Erythroblast (primary cell): ENCODE results near the gene RNASEH2B.

Experiments used
- DNase-seq, 2 experiments: peaks; one replicate each; lab custom pipeline; 2025; lab: John Stamatoyannopoulos, UW
- GATA1 ChIP-seq: IDR thresholded peaks from 2 replicates; pipeline ENCODE4 v1.6.1; 2011; ENCODE audit warnings: low read depth, mild to moderate bottlenecking, control low read depth, low read length, moderate library complexity
- POLR2A ChIP-seq: IDR thresholded peaks from 2 replicates; pipeline ENCODE4 v1.6.1; 2011; ENCODE audit warnings: mild to moderate bottlenecking, low read length

The RNASEH2B gene

GRCh38 chr13:50974268-50974667 is 64.7 kb downstream of the RNASEH2B start:
- no peak for DNase-seq
- TF ChIP-seq POLR2A, result no peak
- TF ChIP-seq GATA1, result no peak

- TF ChIP-seq GATA1 (no peak), POLR2A (no peak)
- DNase-seq, result no peak
Observed at GRCh38 chr13:50979187-50979586, 69.6 kb downstream of the RNASEH2B start.

GRCh38 chr13:50981686-50982085 is 72.1 kb downstream of the RNASEH2B start:
- TF ChIP-seq POLR2A, result no peak
- no peak for TF ChIP-seq GATA1
- DNase-seq, result no peak

- no peak for TF ChIP-seq POLR2A
- TF ChIP-seq GATA1, result no peak
- DNase-seq, result peak; percentile 60 to 75
Observed at GRCh38 chr13:50989476-50989875, 79.9 kb downstream of the RNASEH2B start.

GRCh38 chr13:50990065-50990817 is 80.7 kb downstream of the RNASEH2B start:
- DNase-seq, result peak; percentile 56 to 87
- TF ChIP-seq GATA1, result no peak
- peak; percentile 10 for TF ChIP-seq POLR2A

GRCh38 chr13:50990818-50991506 is 81.4 kb downstream of the RNASEH2B start:
- peak in 1 of 2 experiments; percentile 24 for DNase-seq
- no peak for TF ChIP-seq GATA1
- TF ChIP-seq POLR2A, result no peak

GRCh38 chr13:50991579-50992521 is 82.3 kb downstream of the RNASEH2B start:
- TF ChIP-seq POLR2A, result peak; percentile 32
- no peak for TF ChIP-seq GATA1

GRCh38 chr13:50993371-50993770 is 83.8 kb downstream of the RNASEH2B start:
- TF ChIP-seq GATA1 (no peak), POLR2A (no peak)
- no peak for DNase-seq

More at GRCh38 chr13:50991579-50992521, 82.3 kb downstream of the RNASEH2B start:
- peak; percentile 48 to 72 for DNase-seq

- no peak for TF ChIP-seq POLR2A
- no peak for TF ChIP-seq GATA1
- DNase-seq, result no peak
Observed at GRCh38 chr13:50993934-50994333, 84.3 kb downstream of the RNASEH2B start.

GRCh38 chr13:50994651-50995050 is 85.1 kb downstream of the RNASEH2B start:
- DNase-seq, result no peak

GRCh38 chr13:50995854-50996253 is 86.3 kb downstream of the RNASEH2B start:
- DNase-seq, result no peak
- TF ChIP-seq GATA1 (no peak), POLR2A (no peak)

More at GRCh38 chr13:50994651-50995050, 85.1 kb downstream of the RNASEH2B start:
- TF ChIP-seq GATA1 (no peak), POLR2A (no peak)

GRCh38 chr13:50998326-50998725 is 88.7 kb downstream of the RNASEH2B start:
- no peak for TF ChIP-seq POLR2A
- TF ChIP-seq GATA1, result no peak
- DNase-seq, result no peak

- TF ChIP-seq GATA1 (no peak), POLR2A (no peak)
- DNase-seq, result no peak
Observed at GRCh38 chr13:50999641-51000040, 90.0 kb downstream of the RNASEH2B start.
